Measurements from ENCODE around the gene THBS2. TPM values are rescaled to one million over a fixed set of nuclear protein-coding genes. Genes with fewer than 3 reads are reported as not detected.

The THBS2 gene
- total and polyA plus RNA-seq, 2 of the 8 experiments (the other 6 are each of a cell fraction or from before 2014, with no cell fraction given): 11.0 to 22.5 TPM

DNA sequence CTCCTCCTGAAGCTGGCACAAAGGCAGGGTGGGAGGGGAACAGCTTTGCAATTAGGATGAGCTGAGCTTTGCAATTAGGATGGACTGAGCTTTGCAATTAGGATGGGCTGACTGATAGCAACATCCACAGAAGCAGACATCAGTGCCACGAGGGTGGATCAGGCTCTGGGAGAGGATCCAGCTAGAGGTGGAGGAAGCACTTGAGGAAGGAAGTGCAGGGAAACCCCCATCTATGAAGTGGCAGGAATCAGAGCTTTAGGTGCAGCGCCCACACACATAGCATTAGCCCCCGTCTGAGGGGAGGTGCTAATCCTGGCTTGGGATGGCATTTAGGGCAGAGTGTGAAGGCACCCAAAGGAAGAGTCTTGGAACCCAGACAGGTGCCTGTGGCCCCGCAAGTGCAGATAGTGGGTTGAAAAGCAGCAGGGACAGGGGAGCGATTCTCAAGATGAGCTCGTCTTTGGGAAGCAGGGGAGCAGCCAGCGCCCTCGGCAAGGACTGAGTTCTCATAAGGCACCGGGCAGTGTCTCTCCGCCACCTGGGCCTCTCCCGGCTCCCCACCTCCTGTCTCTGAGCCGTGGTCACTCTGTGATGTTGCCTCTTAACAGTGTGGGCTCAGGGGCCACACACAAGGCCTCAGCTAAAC is 12.0 kb upstream of the THBS2 start:
- Histone ChIP-seq H3K79me1 (ENCODE audit: low read depth, low read length) (no peaks in the 10 kb centered on the region), H4K91ac (replicated peaks; ENCODE audit: insufficient read length, low read length) (no peak overlapping the region), H2AK5ac (ENCODE audit: low read depth, low read length) (no peak overlapping the region), H3K4me1 (replicated peaks in 1 of 4; ENCODE audit: control insufficient read depth in 3 of 4, insufficient read depth in 4 of 4, low read length in 3 of 4) (peaks cover 0 to 3% (median 1%) of the 10 kb centered on the region in 4 experiments; a peak in 3 of 7 replicates), H2BK120ac (replicated peaks; ENCODE audit: low read depth, low read length) (no peak overlapping the region), H3K4me2 (ENCODE audit: insufficient read depth in 1 of 2, low read depth in 2 of 2, low read length in 2 of 2) (no peak overlapping the region), H3K18ac (ENCODE audit: extremely low read depth, low read length) (no peak overlapping the region; the same call in 1 of the 2 replicates), H2BK15ac (ENCODE audit: low read length) (0 out of 2 replicates have a peak overlapping the region, but pooled peaks have one; percentile 46), H2BK12ac (ENCODE audit: low read depth, low read length) (no peak overlapping the region), H4K20me1 (replicated peaks in 1 of 2; ENCODE audit: control insufficient read depth in 1 of 2, insufficient read depth in 2 of 2, low read length in 2 of 2) (no peaks in the 10 kb centered on the region), H3K36me3 (ENCODE audit: control insufficient read depth in 2 of 4, insufficient read depth in 4 of 4, low read length in 3 of 4) (no peaks in the 10 kb centered on the region), H3K9ac (replicated peaks in 1 of 4; ENCODE audit: extremely low read depth in 1 of 4, low read depth in 3 of 4, low read length in 3 of 4) (no peak overlapping the region), H4K5ac (ENCODE audit: insufficient read length, low read depth, low read length) (no peak overlapping the region), H3K4me3 (ENCODE audit: extremely low read depth in 1 of 4, insufficient read depth in 2 of 4, low read depth in 3 of 4, low read length in 4 of 4) (no peak overlapping the region), H2BK20ac (ENCODE audit: low read length) (0 out of 2 replicates have a peak overlapping the region, but pooled peaks have one; percentile 61), H3K27ac (ENCODE audit: low read depth, low read length) (no peak overlapping the region), H3K56ac (replicated peaks; ENCODE audit: insufficient read length, low read depth, low read length) (no peak overlapping the region), H3K14ac (ENCODE audit: insufficient read length) (no peak overlapping the region), H3K23ac (ENCODE audit: insufficient read length) (no peak overlapping the region), H3K27me3 (replicated peaks in 1 of 4; ENCODE audit: control insufficient read depth in 3 of 4, extremely low read depth in 1 of 4, insufficient read depth in 3 of 4, low read length in 3 of 4) (no peaks in the 10 kb centered on the region), H2AFZ (ENCODE audit: low read length) (no peak overlapping the region), H3K23me2 (ENCODE audit: low read depth, low read length) (no peaks in the 10 kb centered on the region), H3K4ac (replicated peaks; ENCODE audit: insufficient read length, low read depth, low read length) (no peak overlapping the region), H2BK5ac (ENCODE audit: low read depth, low read length) (no peak overlapping the region), H3K9me3 (ENCODE audit: insufficient read depth in 2 of 2, low read depth in 1 of 2, low read length in 1 of 2) (no peaks in the 10 kb centered on the region), H3K79me2 (ENCODE audit: control insufficient read depth in 1 of 2, insufficient read depth in 2 of 2, low read length in 2 of 2) (no peaks in the 10 kb centered on the region), H4K8ac (ENCODE audit: extremely low read depth, insufficient read depth, low read length) (no peak overlapping the region)
- POLR2A ChIA-PET (ENCODE audit: partially characterized antibody): interaction anchor here (3.5 kb wide), 1 partner anchor 10 kb away, joined by 12 read pairs; no protein-coding TSS in a partner anchor
- FAIRE-seq (no peak), DNase-seq (ENCODE audit: low read depth in 1 of 2, low spot score in 2 of 2) (no peak)
- WGBS, 2 experiments (ENCODE audit: extremely low coverage in 1 of 2, insufficient coverage in 1 of 2, insufficient read length in 1 of 2, insufficient replicate concordance in 2 of 2, low coverage in 1 of 2, low lambda C conversion rate in 2 of 2, missing lambda C conversion rate in 1 of 2): 88% methylated on average over 12 of the region's 12 CpGs; no CpG with 5 or more reads in 1 of the 2 experiments
- CTCF ChIA-PET (ENCODE audit: partially characterized antibody): interaction anchor here (0.8 kb wide), 1 partner anchor 38 kb away, joined by 3 read pairs; no protein-coding TSS in a partner anchor
- TF ChIP-seq ASH2L (IDR thresholded peaks at IDR 0.05; ENCODE audit: low read length) (no peak), RNF2 (IDR thresholded peaks at IDR 0.05; ENCODE audit: borderline replicate concordance, low read depth, low read length, missing control alignments, poor library complexity, severe bottlenecking) (no peak), CTCF (IDR thresholded peaks at IDR 0.05; ENCODE audit: control extremely low read depth in 1 of 3, insufficient read depth in 1 of 3, low read depth in 1 of 3, low read length in 3 of 3) (no peak)

Data from H1 (cell line).